LNCAP (cell line): ENCODE results near the gene ATG9B.

Source experiments
- TF ChIP-seq, protein P1 (sequence below): fragments of 450-650 bp; IDR thresholded peaks from 2 replicates; pipeline ENCODE4 v1.5.1; 2017; ENCODE audit warnings: mild to moderate bottlenecking

ATG9B gene

DNA sequence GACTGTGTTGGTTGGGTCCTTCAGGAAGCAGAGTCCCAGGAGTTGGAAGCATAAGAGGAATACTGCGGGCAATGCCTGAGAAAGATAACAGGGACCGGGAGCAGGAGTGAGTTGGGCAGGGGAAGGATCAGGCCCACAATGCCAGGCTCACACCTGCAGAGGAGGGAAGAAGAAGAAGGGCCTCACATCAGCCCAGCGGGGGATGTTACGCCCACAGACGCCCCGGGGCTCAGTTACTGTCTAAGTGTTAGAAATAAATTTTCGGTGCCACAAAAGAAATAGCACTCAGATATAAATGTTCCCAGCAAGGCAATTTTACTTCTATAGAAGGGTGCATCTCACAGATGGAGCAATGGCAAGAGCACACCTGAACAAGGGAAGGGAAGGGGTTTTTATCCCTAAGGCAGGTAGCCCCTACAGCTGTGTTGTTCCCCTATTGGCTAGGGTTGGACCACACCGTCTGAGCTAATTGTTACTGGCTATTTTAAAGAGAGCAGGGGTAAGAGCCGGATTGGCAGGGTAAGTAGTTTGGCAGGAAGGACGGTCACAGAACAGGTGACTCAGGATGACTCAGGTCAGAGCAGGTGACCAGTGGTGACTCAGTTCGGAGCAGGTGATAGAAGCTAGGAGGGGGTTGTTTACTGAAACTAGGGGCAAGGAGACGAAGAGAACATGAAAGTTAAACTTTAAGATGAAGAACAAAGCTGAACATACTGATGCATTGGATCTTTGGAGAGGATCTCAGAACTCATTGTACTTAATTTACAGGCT is 33.7 kb downstream of the ATG9B start, which contains the start of gene NOS3:
Gene NOS3, plus strand, starts transcription at position 602 of the 771 bp plus-strand sequence. CDS start 2,787 bp downstream, outside the sequence.
- TF ChIP-seq, protein P1, sequence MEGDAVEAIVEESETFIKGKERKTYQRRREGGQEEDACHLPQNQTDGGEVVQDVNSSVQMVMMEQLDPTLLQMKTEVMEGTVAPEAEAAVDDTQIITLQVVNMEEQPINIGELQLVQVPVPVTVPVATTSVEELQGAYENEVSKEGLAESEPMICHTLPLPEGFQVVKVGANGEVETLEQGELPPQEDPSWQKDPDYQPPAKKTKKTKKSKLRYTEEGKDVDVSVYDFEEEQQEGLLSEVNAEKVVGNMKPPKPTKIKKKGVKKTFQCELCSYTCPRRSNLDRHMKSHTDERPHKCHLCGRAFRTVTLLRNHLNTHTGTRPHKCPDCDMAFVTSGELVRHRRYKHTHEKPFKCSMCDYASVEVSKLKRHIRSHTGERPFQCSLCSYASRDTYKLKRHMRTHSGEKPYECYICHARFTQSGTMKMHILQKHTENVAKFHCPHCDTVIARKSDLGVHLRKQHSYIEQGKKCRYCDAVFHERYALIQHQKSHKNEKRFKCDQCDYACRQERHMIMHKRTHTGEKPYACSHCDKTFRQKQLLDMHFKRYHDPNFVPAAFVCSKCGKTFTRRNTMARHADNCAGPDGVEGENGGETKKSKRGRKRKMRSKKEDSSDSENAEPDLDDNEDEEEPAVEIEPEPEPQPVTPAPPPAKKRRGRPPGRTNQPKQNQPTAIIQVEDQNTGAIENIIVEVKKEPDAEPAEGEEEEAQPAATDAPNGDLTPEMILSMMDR = no peak

DNA sequence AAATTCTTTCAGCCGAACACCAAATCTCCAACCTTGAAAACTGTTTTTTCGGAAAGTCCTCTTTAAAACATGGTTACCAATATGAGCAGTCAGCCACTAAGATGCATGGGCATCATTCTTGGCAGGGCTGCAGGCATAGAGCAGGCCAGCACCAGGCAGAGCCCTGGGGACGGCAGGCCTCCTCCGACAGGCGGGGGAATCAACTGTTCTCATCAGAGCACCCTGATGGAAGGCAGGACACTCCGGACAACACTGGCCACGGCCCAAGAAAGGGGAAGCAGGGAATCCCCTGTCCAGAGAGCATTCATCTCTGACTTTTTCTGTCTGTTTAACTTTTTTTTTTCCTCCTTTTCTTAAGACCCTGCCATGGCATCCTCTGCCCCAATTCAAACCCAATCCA is 34.8 kb downstream of the ATG9B start:
- TF ChIP-seq, protein P1 = no peak

DNA sequence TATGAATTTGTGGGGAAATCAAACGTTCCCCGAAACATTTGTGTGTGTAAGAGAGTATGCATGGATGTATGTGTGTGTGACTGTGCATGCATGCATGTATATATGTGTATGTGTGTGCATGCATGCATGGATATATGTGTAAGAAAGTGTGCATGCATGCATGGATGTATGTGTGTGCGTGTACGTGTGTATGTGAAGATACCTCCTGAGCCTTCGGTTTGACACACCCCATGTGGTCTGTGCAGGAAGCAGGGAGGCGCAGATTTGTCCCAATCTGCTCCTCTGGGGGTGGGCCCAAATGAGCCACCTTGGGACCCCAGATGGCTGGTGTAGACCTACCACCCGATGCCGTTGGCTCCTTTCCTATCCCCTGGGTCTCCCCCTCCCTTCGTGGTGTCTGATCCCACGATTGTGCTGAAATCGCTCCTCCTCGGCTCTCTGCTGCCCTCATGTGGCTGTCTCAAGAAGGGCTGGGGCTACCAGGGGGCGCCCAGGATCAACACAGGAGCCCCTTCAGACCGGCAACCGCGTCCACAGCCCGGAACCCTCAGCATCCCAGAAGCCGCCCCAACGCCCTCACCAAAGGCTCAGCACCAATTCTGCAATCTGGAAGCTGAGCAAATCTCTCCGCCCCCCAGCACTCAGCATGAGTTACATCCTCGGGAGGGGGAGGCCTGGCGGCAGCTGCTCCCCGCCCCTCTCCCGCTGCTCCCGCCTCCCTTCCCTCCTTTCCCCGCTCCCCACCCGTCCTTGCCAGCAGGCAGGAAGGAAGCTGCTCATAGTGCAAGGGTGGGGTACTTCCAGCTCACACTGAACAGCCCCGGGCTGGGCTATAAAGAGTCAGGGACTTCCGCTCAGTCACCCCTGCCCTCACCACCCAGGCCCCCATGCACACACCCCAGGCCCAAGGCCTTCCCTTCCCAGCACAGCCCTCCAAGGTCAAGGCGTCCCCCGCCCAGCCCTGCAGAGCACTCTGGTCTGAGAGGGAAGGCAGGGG is 35.8 kb downstream of the ATG9B start:
- TF ChIP-seq, protein P1 = peak; percentile 93

DNA sequence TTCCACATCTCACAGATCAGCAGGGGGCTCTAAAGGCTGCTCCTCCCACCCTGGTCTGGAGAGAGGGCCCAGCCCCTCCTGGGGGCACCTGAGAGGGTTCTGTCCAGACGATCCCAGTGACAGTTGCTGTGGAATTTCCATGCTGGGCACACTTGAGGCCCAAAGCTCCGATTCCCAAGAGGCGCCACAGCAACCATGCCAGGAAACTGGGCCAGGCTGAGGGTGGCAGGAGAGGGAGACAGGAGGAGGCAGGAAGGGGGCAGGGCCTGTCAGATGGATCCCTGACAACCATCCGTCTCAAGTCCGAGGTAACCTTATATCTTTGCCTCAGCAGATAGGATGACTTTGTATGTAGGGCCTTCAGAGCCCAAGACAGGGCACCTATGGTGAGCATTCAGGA is 37.7 kb downstream of the ATG9B start:
- TF ChIP-seq, protein P1 = no peak

DNA sequence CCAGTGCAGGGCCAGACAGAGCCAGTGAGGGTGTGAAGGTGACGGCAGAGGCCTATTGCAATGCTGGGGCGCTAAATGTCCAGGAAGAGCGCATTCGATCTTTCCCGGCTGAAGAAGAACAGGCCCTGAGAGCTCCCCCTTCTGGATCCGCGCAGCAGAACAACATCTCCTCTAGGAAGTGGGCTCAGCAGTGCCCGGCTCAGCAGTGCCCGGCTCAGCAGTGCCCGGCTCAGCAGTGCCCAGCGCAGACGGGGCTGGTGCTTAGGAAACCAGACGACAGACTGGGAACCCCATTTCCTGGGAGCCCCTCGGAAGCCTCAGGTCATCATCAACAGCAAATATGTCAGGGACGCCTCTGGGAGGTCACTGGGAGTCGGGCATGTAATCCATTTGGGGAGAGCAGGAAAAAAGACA is 38.2 kb downstream of the ATG9B start:
- TF ChIP-seq, protein P1 = peak; percentile 74

DNA sequence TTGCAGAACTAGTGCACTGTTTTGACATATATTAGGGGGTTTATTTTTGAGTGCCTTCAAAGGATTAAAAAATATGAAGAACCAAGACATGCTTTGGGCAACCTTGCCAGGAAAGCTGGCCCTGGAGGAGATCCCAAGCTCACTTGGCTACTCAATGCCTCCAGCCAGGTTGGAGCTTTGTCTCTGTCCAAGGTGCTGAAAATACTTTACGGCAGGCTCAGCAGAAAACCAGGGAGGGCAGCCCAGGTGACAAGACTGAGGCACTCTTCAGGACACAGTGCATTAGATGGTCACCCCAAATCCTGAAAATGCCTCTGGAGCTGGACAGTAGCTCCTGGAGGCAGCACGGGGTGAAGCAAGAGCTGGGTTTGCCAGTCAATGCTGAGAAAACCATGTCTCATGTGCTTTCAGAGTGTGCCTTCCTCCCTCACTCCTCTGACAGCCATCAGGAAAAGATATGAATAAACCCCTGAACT is 40.4 kb downstream of the ATG9B start:
- TF ChIP-seq, protein P1 = no peak

DNA sequence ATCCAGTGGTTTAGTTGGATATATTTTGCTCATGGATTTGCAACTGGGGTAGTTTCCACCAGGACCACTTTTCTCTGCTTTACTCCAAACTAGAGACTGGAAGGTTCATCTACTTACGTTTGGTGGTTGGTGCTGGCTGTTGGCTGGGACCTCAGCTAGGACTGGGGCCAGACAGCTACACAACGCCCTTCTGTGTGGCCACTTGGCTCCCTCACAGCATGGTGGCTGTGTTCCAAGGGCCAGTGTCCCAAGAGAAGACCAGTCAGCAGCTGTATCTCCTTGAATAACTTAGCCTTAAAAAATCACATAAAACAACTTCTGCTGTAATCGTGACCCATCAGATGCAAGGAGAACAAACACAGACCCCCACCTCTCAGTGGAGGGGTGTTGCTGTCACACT is 41.9 kb downstream of the ATG9B start:
- TF ChIP-seq, protein P1 = no peak
